Esophagus muscularis mucosa (tissue), 3 donors: ENCODE results near the gene EFR3B.

ENCODE experiments used
- CTCF ChIP-seq, 3 experiments: fragments of 200-600 bp in 2 of 3; fragments of 450-650 bp in 1 of 3; sonication (generic) in 2 of 3; IDR thresholded peaks; one replicate each; pipeline ENCODE4 v1.5.1; 2017 to 2019; ENCODE audit warnings: antibody characterized with exemption in 3 of 3, mild to moderate bottlenecking in 2 of 3, moderate library complexity in 1 of 3
- POLR2AphosphoS5 ChIP-seq, 2 donors: sonication (generic); formaldehyde crosslinking; IDR thresholded peaks; one replicate each; pipeline ENCODE4 v1.6.1; 2017; ENCODE audit warnings: antibody characterized with exemption in 2 of 2

GRCh38 chr2:25131567-25132298 lies 89.9 kb downstream of the EFR3B start:
- no peak for TF ChIP-seq CTCF (IDR thresholded peaks at IDR 0.05)
- no peak for TF ChIP-seq POLR2AphosphoS5 (IDR thresholded peaks at IDR 0.05)
